ENCODE data around the gene IREB2.
"Not testable (repeated sequence)": the region's sequence is repeated elsewhere in the genome, so short reads cannot be mapped to it uniquely, and the experiment has no call there.

Gene IREB2

GRCh38 chr15:78508272-78508671 lies 70.3 kb downstream of the IREB2 start:
- Mint-ChIP-seq H3K27ac (no peak overlapping the region), H3K4me3 (peak overlapping the region; percentile 97), H3K9me3 (no peaks in the 10 kb centered on the region), H3K27me3 (ENCODE audit: low read depth) (no peaks in the 10 kb centered on the region), H3K4me1 (ENCODE audit: low read depth) (peaks cover 22% of the 10 kb centered on the region), H3K36me3 (ENCODE audit: low read depth) (no peaks in the 10 kb centered on the region)

GRCh38 chr15:78509726-78510312 lies 71.8 kb downstream of the IREB2 start:
- Mint-ChIP-seq H3K4me3 (peak overlapping the region; percentile 57), H3K36me3 (ENCODE audit: low read depth) (peaks cover 2% of the 10 kb centered on the region), H3K27me3 (ENCODE audit: low read depth) (no peaks in the 10 kb centered on the region), H3K9me3 (no peaks in the 10 kb centered on the region), H3K4me1 (ENCODE audit: low read depth) (peaks cover 22% of the 10 kb centered on the region), H3K27ac (peak overlapping the region; percentile 45)

GRCh38 chr15:78520035-78520434 lies 82.0 kb downstream of the IREB2 start:
- H3K4me1 Mint-ChIP-seq (ENCODE audit: low read depth); H3K27ac Mint-ChIP-seq; H3K36me3 Mint-ChIP-seq (ENCODE audit: low read depth); H3K27me3 Mint-ChIP-seq (ENCODE audit: low read depth); H3K4me3 Mint-ChIP-seq; H3K9me3 Mint-ChIP-seq: not testable (repeated sequence)

GRCh38 chr15:78524230-78524629 lies 86.2 kb downstream of the IREB2 start:
- Mint-ChIP-seq H3K4me3 (no peak overlapping the region), H3K36me3 (ENCODE audit: low read depth) (no peaks in the 10 kb centered on the region), H3K4me1 (ENCODE audit: low read depth) (no peaks in the 10 kb centered on the region), H3K9me3 (peaks cover 4% of the 10 kb centered on the region), H3K27ac (no peak overlapping the region), H3K27me3 (ENCODE audit: low read depth) (no peaks in the 10 kb centered on the region)

- Mint-ChIP-seq H3K27me3 (ENCODE audit: low read depth) (no peaks in the 10 kb centered on the region), H3K4me1 (ENCODE audit: low read depth) (no peaks in the 10 kb centered on the region), H3K9me3 (peaks cover 4% of the 10 kb centered on the region), H3K4me3 (no peak overlapping the region), H3K27ac (no peak overlapping the region), H3K36me3 (ENCODE audit: low read depth) (no peaks in the 10 kb centered on the region)
Observed at GRCh38 chr15:78527325-78527724, 89.3 kb downstream of the IREB2 start.

GRCh38 chr15:78533331-78533730 lies 95.3 kb downstream of the IREB2 start:
- Mint-ChIP-seq H3K4me3 (no peak overlapping the region), H3K4me1 (ENCODE audit: low read depth) (no peaks in the 10 kb centered on the region), H3K36me3 (ENCODE audit: low read depth) (no peaks in the 10 kb centered on the region), H3K9me3 (no peaks in the 10 kb centered on the region), H3K27me3 (ENCODE audit: low read depth) (no peaks in the 10 kb centered on the region), H3K27ac (no peak overlapping the region)

- no peaks in the 10 kb centered on the region for H3K27me3 Mint-ChIP-seq (ENCODE audit: low read depth)
- H3K36me3 Mint-ChIP-seq (ENCODE audit: low read depth), result peaks cover 2% of the 10 kb centered on the region
- no peak overlapping the region for H3K4me3 Mint-ChIP-seq
- peaks cover 7% of the 10 kb centered on the region for H3K4me1 Mint-ChIP-seq (ENCODE audit: low read depth)
- H3K27ac Mint-ChIP-seq, result no peak overlapping the region
- no peaks in the 10 kb centered on the region for H3K9me3 Mint-ChIP-seq
Observed at GRCh38 chr15:78536134-78536533, 98.1 kb downstream of the IREB2 start.

GRCh38 chr15:78537266-78537905 lies 99.4 kb downstream of the IREB2 start:
- H3K4me1 Mint-ChIP-seq (ENCODE audit: low read depth), result peaks cover 15% of the 10 kb centered on the region
- no peaks in the 10 kb centered on the region for H3K9me3 Mint-ChIP-seq
- no peaks in the 10 kb centered on the region for H3K27me3 Mint-ChIP-seq (ENCODE audit: low read depth)
- H3K27ac Mint-ChIP-seq, result no peak overlapping the region
- H3K4me3 Mint-ChIP-seq, result no peak overlapping the region
- peaks cover 11% of the 10 kb centered on the region for H3K36me3 Mint-ChIP-seq (ENCODE audit: low read depth)

- H3K4me3 Mint-ChIP-seq, result no peak overlapping the region
- H3K27ac Mint-ChIP-seq, result no peak overlapping the region
- H3K27me3 Mint-ChIP-seq (ENCODE audit: low read depth), result no peaks in the 10 kb centered on the region
- H3K36me3 Mint-ChIP-seq (ENCODE audit: low read depth), result peaks cover 20% of the 10 kb centered on the region
- no peaks in the 10 kb centered on the region for H3K9me3 Mint-ChIP-seq
- peaks cover 22% of the 10 kb centered on the region for H3K4me1 Mint-ChIP-seq (ENCODE audit: low read depth)
Observed at GRCh38 chr15:78538358-78538757, 100.3 kb downstream of the IREB2 start.

- Mint-ChIP-seq H3K36me3 (ENCODE audit: low read depth) (peaks cover 23% of the 10 kb centered on the region), H3K27ac (peak overlapping the region; percentile 93), H3K4me1 (ENCODE audit: low read depth) (peaks cover 25% of the 10 kb centered on the region), H3K4me3 (peak overlapping the region; percentile 92)
- not testable (repeated sequence) for H3K27me3 Mint-ChIP-seq (ENCODE audit: low read depth); H3K9me3 Mint-ChIP-seq
Observed at GRCh38 chr15:78539464-78540140, 101.6 kb downstream of the IREB2 start.

GRCh38 chr15:78540141-78540870 lies 102.3 kb downstream of the IREB2 start, which contains the start of gene PSMA4:
Gene PSMA4, plus strand, starts transcription at chr15:78540444. Its CDS starts 1,484 bp downstream, at chr15:78541928.
- Mint-ChIP-seq H3K27me3 (ENCODE audit: low read depth) (no peaks in the 10 kb centered on the region), H3K4me1 (ENCODE audit: low read depth) (peaks cover 25% of the 10 kb centered on the region), H3K4me3 (peak within 1 kb of the TSS; percentile 92), H3K27ac (peak within 1 kb of the TSS; percentile 93), H3K9me3 (no peaks in the 10 kb centered on the region), H3K36me3 (ENCODE audit: low read depth) (peaks cover 27% of the 10 kb centered on the region)

GRCh38 chr15:78540871-78541743 lies 103.1 kb downstream of the IREB2 start:
- Mint-ChIP-seq H3K9me3 (no peaks in the 10 kb centered on the region), H3K27ac (peak overlapping the region; percentile 93), H3K4me1 (ENCODE audit: low read depth) (peaks cover 27% of the 10 kb centered on the region), H3K36me3 (ENCODE audit: low read depth) (peaks cover 35% of the 10 kb centered on the region), H3K4me3 (peak overlapping the region; percentile 92), H3K27me3 (ENCODE audit: low read depth) (no peaks in the 10 kb centered on the region)

GRCh38 chr15:78541744-78542034 lies 103.7 kb downstream of the IREB2 start:
- Mint-ChIP-seq H3K4me3 (peak overlapping the region; percentile 92), H3K27ac (peak overlapping the region; percentile 93), H3K4me1 (ENCODE audit: low read depth) (peaks cover 27% of the 10 kb centered on the region), H3K9me3 (no peaks in the 10 kb centered on the region), H3K27me3 (ENCODE audit: low read depth) (no peaks in the 10 kb centered on the region), H3K36me3 (ENCODE audit: low read depth) (peaks cover 39% of the 10 kb centered on the region)

GRCh38 chr15:78542647-78543046 lies 104.6 kb downstream of the IREB2 start:
- Mint-ChIP-seq H3K4me1 (ENCODE audit: low read depth) (peaks cover 27% of the 10 kb centered on the region), H3K27me3 (ENCODE audit: low read depth) (no peaks in the 10 kb centered on the region), H3K9me3 (no peaks in the 10 kb centered on the region), H3K36me3 (ENCODE audit: low read depth) (peaks cover 43% of the 10 kb centered on the region), H3K27ac (no peak overlapping the region), H3K4me3 (peak overlapping the region; percentile 82)
